GM12878 (cell line): ENCODE results near the gene SHOC2.

Experiments
- CREM ChIP-seq: IDR thresholded peaks from 2 replicates; pipeline ENCODE4 v1.6.1; 2014; ENCODE audit warnings: antibody characterized with exemption, low read depth
- HDGF ChIP-seq: fragments of 450-650 bp; IDR thresholded peaks from 2 replicates; pipeline ENCODE4 v1.6.1; 2016; ENCODE audit warnings: antibody characterized with exemption
- POLR2A ChIP-seq: IDR thresholded peaks from 2 replicates; pipeline ENCODE4 v1.6.1; 2011; ENCODE audit warnings: low read depth, mild to moderate bottlenecking, low read length
- POLR2AphosphoS5 ChIP-seq: IDR thresholded peaks from 2 replicates; pipeline ENCODE4 v1.6.1; 2011; ENCODE audit warnings: mild to moderate bottlenecking, low read length, inconsistent platforms
- YY1 ChIP-seq: IDR thresholded peaks from 2 replicates; pipeline ENCODE4 v1.6.1; 2011; ENCODE audit warnings: low read depth, mild to moderate bottlenecking, low read length

GRCh38 chr10:110893559-110894179 lies 25.7 kb upstream of the SHOC2 start:
- TF ChIP-seq HDGF (no peak), POLR2A (no peak), CREM (no peak), YY1 (no peak), POLR2AphosphoS5 (no peak)
